ELR (cell line): ENCODE data around the gene CFAP99.

Experiments
- DNase-seq: peaks from one replicate; pipeline ENCODE4 v3.0.0-alpha.2; 2015; ENCODE audit warnings: low read depth

CFAP99 gene

DNA sequence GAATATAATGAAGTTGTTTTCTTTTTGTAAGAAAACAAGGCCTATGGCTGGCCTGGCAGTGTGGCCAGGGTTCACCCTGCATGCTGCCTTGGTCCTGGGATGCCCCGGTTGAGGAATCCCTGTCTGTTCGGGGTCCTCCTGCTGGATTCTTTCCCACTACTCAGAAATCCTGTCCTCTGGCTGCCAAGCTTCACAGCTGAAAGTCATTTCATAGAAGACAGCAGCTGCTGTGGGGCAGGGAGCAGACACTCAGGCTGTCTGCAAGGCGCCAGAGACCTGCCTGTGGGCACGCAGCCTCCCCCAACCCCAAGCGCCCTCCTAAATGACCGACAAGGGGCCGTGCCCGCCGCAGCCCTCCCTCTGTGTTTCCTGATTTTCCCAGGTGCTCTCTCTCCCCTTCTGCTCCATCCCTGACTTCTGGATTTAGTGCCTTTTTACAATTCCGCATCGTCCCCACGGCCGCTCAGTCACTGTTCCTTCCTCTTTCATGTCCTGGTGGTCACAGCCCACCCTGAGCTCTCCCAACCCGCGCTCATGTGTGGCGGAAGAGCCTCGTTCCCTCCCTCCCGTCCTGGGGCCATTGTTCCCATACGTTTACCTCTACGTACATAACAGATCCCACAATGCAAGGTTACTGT lies 27.9 kb upstream of the CFAP99 start:
- DNase-seq, result no peak

DNA sequence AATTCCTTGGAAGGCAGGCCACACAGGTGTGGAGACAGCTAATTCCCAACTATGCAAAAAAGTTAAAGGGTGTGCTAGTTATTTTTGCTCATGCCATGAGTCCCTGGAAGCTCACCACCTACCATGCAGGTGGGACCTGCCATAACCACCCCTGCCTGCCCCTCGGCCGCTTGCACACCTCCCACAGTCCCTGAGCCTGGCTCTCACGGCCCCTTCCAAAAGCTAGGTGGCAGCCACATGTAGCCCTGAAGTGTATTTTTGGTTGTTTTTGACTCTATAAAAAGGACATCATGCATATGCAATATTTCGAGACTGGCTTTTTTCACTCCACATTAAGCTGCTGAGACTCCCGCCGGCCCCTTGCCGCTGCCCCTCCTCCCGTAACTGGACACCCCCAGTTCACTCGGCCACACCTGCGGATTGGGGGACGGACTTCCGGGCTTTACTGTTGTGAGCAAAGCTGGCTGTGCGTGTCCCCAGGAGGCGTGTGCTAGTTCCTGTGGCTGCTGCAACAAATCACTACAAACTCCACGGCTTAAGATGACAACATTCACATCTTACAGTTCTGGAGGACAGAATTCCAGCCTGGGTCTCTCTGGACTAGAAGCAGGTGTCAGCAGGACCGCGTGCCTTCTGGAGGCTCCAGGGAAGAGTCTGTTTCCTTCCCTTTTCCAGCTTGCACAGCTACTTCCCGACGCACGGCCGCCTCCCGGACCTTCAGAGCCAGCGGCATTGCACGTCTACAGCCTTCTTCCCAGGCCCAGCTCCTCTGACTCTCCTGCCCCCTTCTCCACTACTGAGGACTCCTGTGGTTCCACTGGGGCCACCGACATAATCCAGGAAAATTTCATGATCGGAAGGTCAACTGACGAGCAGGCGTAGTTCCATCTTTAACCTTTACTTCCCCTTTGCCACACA lies 25.1 kb upstream of the CFAP99 start:
- DNase-seq, result no peak

DNA sequence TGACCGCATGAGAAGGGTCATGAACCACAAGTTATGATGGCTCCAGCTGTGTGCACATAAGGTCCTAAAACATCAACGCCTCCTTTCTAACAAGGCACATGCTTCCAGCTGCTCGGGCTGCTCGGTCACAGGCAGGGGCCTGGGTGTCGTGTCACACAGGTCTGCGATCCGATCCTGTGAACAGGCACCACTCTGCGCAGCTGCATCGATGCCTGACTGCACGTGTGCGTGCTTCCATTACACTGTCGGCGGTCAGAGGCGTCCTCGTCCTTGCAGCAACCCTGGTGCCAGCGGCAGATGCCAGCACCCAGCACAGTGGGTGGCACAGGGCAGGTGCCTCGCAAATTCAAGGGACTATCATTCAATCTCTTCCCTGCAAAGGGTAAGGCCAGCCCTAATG lies 24.2 kb upstream of the CFAP99 start:
- no peak for DNase-seq

DNA sequence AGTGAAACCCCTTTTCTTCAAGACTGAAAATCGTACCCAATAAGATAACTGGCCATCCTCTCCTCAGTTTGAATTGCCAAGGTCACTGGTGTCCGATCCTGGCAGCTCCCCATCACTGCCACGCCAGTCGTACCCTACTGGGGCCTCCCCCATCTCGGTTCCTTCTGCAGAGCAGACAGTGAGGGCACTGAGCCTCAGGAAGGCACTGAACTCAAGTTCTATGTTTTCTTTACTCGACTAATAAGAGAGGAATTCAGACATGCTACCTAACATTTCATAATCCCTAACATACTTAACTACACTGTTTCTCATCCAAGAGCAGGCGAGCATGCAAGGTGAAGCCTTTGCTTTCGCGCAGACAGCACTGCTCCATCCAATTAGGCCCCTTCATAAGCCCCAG lies 23.7 kb upstream of the CFAP99 start:
- DNase-seq, result no peak

DNA sequence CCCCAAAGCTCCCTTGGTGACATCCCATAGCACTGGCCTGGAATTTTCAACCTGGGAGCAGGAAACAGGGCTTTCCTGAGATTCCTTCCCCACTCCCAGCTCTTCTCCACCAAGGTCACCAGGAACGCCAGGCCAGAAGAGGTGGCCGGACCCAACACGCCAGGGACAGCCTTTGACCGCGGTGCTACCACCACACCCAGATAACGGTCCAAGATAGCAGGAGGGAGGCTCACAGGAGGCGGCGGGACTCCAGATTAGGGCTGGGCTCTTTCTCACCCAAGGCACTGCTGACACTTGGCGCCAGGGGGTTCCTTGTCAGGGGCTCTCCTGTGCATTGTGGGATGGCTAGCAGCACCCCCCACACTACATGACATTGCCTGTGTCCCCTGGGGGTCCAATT lies 23.2 kb upstream of the CFAP99 start:
- DNase-seq, result no peak

DNA sequence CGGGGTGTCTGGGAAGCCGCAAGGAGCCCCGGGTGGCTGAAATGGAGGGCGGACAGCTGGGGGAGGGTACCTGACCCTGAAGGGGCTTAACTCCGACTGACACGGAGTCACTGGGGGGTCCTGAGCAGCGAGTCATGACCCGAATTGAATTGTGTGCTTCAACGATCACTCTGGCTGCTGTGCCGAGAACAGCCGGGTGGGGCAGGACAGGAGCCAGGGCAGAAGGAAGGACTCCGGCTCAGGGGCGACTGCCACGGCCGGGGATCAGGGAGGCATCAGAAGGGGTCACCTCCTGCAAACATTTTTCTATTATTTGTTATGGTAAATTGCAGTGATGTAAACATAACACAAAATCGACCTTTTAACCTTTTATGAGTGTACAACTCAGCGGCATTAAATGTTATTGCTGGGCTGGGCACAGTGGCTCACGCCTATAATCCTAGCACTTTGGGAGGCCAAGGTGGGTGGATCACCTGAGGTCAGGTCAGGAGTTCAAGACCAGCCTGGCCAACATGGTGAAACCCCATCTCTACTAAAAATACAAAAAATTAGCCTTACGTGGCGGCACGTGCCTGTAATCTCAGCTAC lies 21.9 kb upstream of the CFAP99 start:
- DNase-seq, result no peak

DNA sequence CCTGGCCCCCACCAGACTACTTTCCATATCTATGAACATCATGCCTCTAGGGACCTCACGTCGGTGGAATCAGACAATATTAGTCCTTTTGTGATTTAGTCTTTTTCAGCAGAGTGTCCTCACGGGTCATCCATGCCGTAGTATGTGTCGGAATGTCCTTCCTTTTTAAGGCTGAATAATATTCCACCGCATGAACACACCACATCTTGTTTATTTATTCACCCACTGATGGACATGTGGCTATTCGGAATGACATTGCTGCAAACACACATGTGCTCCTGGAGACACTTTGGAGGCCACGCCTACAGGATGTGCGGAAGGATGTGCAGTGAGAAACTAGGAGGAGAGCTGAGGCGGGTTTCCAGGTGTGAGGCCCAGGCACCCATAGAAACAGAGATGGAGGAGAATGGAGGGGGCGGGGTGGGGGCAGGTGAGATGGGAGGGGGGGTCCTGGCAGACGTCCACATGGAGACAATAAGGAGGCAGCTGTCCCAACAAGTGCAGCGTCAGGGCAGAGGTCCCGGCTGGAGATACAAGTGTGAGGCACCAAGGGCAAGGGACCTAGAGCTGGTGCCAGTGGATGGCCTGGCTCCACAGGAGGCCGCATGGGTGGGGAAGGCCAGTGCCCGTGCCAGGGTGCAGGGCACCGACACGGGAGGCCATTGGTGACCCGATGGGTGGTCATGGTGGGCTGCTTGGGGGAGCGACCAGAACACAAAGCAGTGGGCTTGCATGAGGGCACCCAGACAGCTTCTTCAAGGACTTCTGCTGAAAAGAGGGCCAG lies 21.0 kb upstream of the CFAP99 start:
- no peak for DNase-seq

DNA sequence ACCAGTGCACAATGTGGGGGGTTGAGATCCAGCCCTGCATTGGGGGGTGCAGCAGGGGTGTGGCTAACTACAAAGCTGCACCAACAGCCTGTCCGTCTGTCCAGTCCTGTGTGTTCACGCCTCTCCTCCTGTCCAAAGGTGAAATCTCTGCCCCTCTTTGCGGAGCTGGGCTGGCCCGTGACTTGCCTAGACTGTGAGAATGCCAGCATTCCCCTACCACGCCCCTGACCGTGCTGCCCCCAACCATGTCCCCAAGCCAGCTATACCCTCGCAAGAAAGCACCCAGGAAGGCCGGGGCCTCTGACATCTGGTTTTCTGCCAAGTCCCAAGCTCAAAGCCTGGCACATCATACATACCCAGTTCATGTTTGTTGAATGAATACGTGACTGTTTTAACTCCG lies 19.5 kb upstream of the CFAP99 start:
- DNase-seq, result no peak

DNA sequence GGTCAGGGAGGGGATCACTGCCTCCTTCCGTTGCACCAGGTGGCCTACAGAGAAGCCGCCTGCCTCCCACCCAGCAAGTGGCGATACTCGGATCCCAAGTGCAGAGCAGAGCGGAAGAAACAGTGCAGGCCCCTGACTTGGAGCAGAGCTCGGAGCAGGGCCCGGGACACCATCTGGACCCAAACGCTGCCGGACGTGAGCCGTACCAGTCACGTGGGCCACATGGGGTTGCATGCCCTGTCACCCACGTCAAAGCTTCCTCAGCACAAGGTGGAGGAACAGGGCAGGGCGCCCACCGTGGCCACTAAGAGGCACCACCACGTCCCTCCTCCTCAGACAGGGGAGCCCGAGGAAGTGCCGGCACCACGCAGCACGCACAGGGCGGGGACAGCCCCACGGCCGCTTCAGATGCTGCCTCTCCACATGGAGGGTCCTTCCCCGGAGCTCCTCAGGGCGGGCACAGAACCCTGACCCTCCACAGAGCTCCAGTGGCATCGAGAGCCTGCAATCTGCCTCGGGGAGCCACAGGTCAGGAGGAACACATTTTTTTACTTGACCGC lies 19.0 kb upstream of the CFAP99 start:
- DNase-seq, result no peak

DNA sequence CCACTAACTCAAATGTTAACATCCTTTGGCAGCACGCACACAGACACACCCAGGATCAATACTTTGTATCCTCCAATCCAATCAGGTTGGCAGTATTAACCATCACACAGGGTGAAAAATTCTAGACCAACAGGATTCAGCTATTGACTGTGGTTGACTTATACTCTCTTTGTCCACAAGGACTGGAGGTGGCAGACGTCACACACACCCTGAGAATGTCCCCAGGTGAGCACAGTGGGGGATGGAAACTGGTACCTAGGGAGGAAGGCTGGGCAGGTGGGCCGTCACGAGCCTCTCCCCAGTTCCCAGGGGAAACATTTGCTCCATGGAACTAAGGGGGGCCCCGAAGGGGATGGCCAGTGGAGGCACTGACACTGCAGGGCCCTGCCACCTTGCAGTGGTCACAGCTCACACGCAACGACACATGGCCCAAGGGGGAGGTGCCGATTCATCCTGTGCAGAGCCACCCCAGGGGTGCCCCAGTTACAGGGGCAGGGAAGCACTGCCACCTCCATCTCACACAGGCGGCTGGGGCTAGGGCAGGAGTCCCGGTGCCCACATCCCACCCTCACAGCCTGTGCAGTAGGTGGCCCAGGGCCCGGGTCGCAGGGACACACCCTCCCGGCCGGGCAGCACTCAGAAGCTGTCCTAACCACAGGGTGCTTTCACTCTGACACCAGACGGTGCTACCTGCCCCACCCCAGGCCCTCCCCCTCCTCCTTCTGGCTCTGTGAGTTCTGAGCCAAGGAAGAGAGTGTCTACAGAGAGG lies 17.7 kb upstream of the CFAP99 start:
- no peak for DNase-seq

DNA sequence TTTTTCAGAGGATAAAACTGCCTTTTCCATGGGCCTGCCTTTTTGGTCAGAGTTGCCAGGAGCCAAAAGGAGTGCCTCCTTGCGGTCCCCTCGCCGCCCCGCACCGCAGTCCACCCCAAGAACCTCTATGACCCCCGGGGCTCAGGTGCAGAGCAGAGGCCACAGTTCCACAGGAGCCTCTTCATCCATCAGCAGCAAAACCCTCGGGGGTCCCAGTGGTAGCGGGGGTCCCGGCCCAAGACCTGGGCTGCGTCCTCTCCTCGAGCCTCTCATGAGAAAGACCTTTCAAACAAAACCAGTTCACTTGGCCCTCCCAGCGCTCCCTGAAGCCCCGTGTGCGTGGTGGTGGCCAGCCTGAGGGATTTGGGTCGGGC lies 17.2 kb upstream of the CFAP99 start:
- DNase-seq, result no peak

DNA sequence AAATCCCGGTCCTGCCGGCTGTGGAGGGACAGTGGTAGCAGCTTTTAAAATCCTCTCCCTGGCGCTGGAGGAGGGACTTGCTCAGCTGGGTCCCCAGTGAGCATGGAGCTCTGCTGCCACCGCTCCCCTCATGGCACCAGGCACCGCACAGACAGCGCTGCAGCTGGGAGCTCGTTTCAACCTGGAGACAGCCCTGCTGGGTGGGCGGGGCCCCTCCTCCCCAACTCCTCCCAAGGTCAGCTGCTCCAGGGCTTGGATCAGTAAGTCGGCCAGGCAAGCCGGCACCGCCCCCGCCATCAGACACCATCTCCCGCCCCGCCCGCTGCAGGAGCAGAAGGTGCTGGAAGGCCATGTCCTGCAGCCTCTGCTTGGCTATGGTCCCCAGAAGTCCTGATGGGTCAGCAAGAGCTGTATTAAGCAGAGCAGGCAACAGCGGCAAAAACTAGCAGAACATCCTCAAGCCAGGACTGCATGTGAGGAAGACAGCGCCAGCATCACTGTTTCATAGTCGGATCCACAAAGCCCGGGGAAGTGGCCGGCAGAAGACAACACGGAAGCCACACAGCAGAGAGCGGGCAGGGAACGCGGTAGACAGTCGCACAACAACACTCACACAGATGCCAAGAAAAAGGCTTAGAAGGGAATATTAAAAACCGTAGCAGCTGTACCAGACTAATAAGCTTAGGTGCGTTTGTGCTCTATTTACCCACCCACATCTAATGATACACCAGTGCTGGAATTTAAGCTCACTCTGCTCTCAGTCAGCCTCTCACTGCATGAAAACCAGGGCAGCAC lies 16.5 kb upstream of the CFAP99 start:
- no peak for DNase-seq

DNA sequence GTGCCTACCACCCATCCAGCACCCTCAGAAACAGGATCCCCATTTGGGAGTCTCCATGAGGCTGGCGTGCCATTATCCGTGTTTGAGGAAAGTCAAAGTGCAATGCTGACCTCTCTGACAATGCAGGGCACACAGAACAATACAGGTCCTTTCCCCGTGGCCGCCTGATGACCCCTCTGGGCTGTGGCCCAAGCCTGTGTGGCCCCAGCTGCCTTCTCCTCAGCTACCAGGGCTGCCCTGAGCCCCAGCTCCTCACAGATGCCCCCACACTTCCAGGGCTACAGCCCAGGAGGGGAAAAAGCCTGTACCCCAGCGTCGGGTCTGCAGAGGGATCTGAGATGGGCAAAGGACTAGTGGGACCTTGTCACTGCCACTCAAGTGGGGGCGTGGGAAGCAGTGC lies 15.8 kb upstream of the CFAP99 start:
- no peak for DNase-seq

DNA sequence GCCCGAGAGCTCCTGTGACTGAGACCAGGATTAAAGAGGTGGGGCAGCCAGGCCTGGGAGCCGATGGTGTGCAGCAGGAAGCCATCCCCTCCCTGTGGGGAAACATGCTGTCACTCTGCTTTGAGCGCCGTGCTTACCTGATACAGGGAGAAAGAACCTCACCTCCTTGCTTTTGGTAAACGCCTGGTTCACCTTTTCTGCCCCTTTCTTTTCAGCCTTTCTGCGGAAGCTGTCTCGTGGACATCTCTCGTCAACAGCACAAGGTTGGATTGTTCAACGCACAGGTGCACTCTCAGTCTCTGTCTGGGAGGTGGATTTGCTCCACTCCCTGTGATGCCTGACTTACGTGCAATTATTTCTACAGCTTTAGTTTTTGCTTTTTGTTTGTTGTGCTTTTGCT lies 12.3 kb upstream of the CFAP99 start:
- no peak for DNase-seq

DNA sequence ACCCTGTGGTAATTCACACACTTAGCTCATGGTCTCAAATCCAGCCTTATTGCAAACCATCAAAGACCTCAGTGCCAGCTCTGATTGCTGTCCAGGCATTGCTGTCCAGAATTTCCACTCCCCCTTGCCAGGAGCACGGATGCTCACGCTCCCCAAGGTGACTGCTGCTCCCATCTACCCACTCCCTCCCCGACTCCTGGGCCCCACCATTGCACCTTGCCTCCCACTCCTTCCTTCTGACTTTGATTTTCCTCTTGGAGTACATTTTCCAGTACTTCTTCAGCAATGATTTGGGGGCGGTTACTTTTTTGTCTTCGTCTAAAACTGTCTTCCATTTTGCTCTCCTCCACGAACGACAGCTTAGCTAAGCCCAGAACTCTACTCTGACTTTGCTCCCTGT lies 11.8 kb upstream of the CFAP99 start:
- DNase-seq, result no peak

DNA sequence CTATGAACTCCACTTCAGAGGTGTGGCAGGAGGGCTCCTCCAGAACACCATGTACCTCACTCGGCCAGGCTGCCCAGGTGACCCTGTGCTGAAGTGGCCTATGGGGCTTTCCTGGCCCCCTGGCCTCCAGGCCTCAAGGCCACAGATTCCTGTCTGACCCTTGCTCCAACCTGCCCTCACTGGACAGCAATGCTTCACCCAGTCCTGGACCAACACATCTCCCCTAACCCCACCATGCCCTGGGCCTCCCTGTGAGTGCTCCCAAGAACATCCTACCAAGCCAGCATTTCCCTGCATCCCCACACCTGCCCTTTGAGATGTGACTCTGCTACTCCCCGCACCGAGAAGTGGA lies 10.8 kb upstream of the CFAP99 start:
- no peak for DNase-seq

DNA sequence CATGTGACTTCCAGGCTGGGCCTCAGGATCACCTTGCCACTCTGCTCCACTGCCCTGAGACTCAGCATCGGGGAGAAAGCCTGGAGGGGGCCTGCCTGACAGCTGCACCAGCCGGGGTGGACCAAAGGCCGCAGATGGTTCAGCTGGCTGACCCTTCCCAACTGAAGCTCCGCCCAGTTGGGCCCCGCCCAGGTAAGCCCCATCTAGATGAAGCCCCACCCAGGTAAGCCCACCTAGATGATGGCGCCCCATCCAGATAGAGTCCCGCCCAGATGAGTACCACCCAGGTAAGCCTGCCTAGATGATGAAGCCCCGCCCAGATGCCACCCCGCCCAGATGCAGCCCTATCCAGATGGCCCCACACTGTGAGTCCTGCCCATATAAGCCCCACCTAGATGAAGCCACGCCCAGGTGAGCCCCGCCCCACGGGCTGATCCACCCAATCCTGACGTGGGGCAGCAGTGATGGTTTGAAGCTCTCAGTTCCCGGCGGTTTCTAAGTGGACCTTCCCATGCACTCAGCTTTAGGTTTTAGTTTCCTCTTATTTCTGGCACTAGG lies 10.3 kb upstream of the CFAP99 start:
- peak; percentile 17 for DNase-seq

DNA sequence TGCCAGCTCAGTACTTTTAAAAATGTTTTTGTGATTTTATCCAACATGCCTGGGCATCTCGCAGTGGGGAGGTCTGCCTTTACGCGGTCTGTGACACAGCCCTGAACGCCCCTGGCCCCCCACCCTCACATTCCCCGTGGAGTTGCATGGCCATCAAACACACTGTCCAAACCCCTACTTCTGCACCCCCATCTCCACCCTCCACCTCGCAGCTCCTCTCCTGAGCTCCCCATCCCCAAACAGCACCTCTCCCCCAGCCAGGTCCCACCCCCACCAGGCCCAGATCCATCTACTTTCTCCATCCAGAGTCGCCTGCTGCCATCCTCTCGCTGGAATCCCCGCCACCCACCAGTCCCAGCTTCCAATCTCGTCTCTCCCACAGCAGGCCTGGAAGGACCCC lies 9.8 kb upstream of the CFAP99 start:
- DNase-seq, result no peak

DNA sequence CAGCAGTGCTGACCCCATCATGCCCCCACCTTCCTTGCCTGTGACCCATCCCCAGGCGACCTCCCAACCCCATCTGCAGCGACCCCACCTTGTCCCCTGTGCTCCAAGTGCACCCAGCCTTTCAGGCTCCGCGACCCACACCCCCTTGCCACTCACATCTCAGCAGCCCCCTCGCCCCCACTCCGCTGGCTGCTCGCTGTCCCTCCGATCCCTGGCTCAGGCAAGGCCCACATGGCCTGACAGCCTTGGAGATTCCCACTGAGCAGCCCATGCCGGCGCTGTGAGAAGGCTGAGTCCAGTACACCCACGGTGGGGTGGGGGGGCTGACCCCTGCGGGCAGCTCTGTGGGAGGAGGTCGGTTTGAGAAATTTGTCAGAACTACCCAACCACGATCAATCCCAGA lies 9.4 kb upstream of the CFAP99 start:
- no peak for DNase-seq

DNA sequence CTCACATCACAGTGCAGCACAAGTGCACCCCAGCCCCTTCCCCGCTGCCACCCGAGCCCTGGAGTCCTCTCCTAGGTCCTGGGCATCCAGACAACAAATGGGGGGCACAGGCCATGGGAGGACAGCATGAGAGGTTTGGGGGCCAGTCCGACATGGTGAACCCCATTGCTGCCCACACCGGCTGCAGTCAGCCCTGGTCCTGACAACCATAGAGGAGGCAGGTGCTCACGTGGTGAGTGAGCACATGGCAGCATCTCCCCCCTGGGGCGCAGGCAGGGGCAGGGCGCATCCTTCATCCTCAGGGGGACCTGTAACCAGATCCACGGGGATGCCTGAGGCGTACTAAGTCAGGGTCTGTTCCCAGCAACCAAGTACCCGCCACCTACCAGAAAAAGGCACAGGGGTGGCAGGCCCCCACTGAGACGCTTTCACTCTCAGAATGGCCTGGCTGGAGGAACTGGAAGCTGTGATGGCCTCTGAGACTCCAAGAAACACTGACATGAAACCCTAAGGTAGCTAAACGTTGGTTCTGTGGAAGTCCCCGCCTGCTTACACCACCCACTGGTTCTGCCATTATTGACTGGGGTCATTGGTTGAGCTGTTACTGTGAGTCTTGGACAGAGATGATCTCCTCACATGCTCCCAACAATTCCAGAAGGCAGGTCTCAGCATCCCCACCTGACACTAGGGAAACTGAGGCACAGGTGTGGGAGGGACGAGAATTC lies 6.8 kb upstream of the CFAP99 start:
- no peak for DNase-seq
